Neural cell (in vitro differentiated cells): ENCODE measurements around the gene SV2B. TPM values are rescaled to one million over a fixed set of nuclear protein-coding genes. Genes with fewer than 3 reads are reported as not detected.

Source experiments
- H2AFZ ChIP-seq: fragments of 200-600, 300-800 bp; sonication (generic), shearing (Covaris generic); 2 replicates; pipeline ENCODE4 v1.6.0; 2014; ENCODE audit warnings: low read depth, mild to moderate bottlenecking, antibody characterized with exemption, low read length, moderate library complexity
- H3F3A ChIP-seq: fragments of 200-600 bp; shearing (Covaris generic); 2 replicates; pipeline ENCODE4 v1.6.1; 2016; ENCODE audit warnings: mild to moderate bottlenecking, moderate library complexity, mixed read lengths, antibody characterized with exemption, low read length; ENCODE audit not compliant: insufficient read depth, poor library complexity, severe bottlenecking
- H3K27ac ChIP-seq: fragments of 200-600, 300-800 bp; sonication (generic), shearing (Covaris generic); 2 replicates; pipeline ENCODE4 v1.5.1; 2014; ENCODE audit warnings: mild to moderate bottlenecking, low read length, moderate library complexity
- H3K27me3 ChIP-seq: fragments of 300-800, 200-600 bp; sonication (generic), shearing (Covaris generic); 2 replicates; pipeline ENCODE4 v1.6.0; 2014; ENCODE audit warnings: mild to moderate bottlenecking, low read depth, low read length, moderate library complexity; ENCODE audit not compliant: insufficient read depth
- H3K36me3 ChIP-seq: fragments of 300-800, 200-600 bp; sonication (generic), shearing (Covaris generic); 2 replicates; pipeline ENCODE4 v1.5.1; 2014; ENCODE audit warnings: mild to moderate bottlenecking, antibody characterized with exemption, low read length, moderate library complexity; ENCODE audit not compliant: insufficient read depth
- H3K4me2 ChIP-seq: fragments of 300-800, 200-600 bp; sonication (generic), shearing (Covaris generic); 2 replicates; pipeline ENCODE4 v1.6.0; 2014; ENCODE audit warnings: mild to moderate bottlenecking, low read length
- H3K4me3 ChIP-seq: fragments of 300-800, 200-600 bp; sonication (generic), shearing (Covaris generic); 2 replicates; pipeline ENCODE4 v1.5.1; 2014; ENCODE audit warnings: mild to moderate bottlenecking, low read length, moderate library complexity
- H3K79me2 ChIP-seq: fragments of 200-600 bp; shearing (Covaris generic); replicated peaks from 2 replicates; pipeline ENCODE4 v1.6.0; 2014; ENCODE audit warnings: mild to moderate bottlenecking, low read length, moderate library complexity; ENCODE audit not compliant: insufficient read depth
- H3K9ac ChIP-seq: fragments of 300-800, 200-600 bp; sonication (generic), shearing (Covaris generic); 2 replicates; pipeline ENCODE4 v1.6.1; 2016; ENCODE audit warnings: mild to moderate bottlenecking, low read length, mixed read lengths
- H3K9me2 ChIP-seq: fragments of 200-600 bp; shearing (Covaris generic); 2 replicates; pipeline ENCODE4 v1.6.1; 2016; ENCODE audit warnings: mild to moderate bottlenecking, low read length, mixed read lengths; ENCODE audit not compliant: insufficient read depth
- H3K9me3 ChIP-seq: fragments of 200-600, 300-800 bp; sonication (generic), shearing (Covaris generic); 2 replicates; pipeline ENCODE4 v1.6.1; 2016; ENCODE audit warnings: mild to moderate bottlenecking, mixed run types, low read length, moderate library complexity, mixed read lengths
- H4K20me1 ChIP-seq: fragments of 200-600 bp; shearing (Covaris generic); 2 replicates; pipeline ENCODE4 v1.6.1; 2016; ENCODE audit warnings: mild to moderate bottlenecking, mixed run types; ENCODE audit not compliant: insufficient read depth
- CTCF ChIP-seq: fragments of 450-650 bp; IDR thresholded peaks from 2 replicates; pipeline ENCODE4 v1.5.1; 2014; ENCODE audit warnings: antibody characterized with exemption, mild to moderate bottlenecking, moderate library complexity; ENCODE audit not compliant: poor library complexity, severe bottlenecking
- EP300 ChIP-seq: fragments of 450-650 bp; conservative IDR thresholded peaks from 2 replicates; pipeline ENCODE4 v1.6.1; 2014; ENCODE audit warnings: antibody characterized with exemption, mild to moderate bottlenecking, moderate library complexity; ENCODE audit not compliant: poor library complexity, severe bottlenecking
- EZH2 ChIP-seq: fragments of 200-600, 300-800 bp; shearing (Covaris generic), sonication (generic); IDR thresholded peaks from 2 replicates; pipeline ENCODE4 v1.6.1; 2014; ENCODE audit warnings: antibody characterized with exemption, low read length, borderline replicate concordance, mild to moderate bottlenecking; ENCODE audit not compliant: insufficient read depth, poor library complexity, severe bottlenecking
- MXI1 ChIP-seq: fragments of 450-650 bp; conservative IDR thresholded peaks from 2 replicates; pipeline ENCODE4 v1.6.1; 2014; ENCODE audit warnings: antibody characterized with exemption, mild to moderate bottlenecking; ENCODE audit not compliant: poor library complexity, severe bottlenecking
- POLR2AphosphoS5 ChIP-seq: IDR thresholded peaks from 2 replicates; pipeline ENCODE4 v1.6.1; 2012
- RAD21 ChIP-seq: fragments of 450-650 bp; conservative IDR thresholded peaks from 2 replicates; pipeline ENCODE4 v1.6.1; 2014; ENCODE audit warnings: antibody characterized with exemption, mild to moderate bottlenecking, moderate library complexity
- REST ChIP-seq: IDR thresholded peaks from 2 replicates; pipeline ENCODE4 v1.6.1; 2012; ENCODE audit warnings: borderline replicate concordance
- SMC3 ChIP-seq: fragments of 450-650 bp; conservative IDR thresholded peaks from 2 replicates; pipeline ENCODE4 v1.6.1; 2014; ENCODE audit warnings: antibody characterized with exemption, mild to moderate bottlenecking, moderate library complexity; ENCODE audit not compliant: poor library complexity
- TAF1 ChIP-seq: IDR thresholded peaks from 2 replicates; pipeline ENCODE4 v1.6.1; 2012; ENCODE audit warnings: low read depth
- polyA plus RNA-seq: library from polyadenylated mRNA; depleted of rRNA; stranded (reverse); fragments of >200 nt; gene quantifications from 2 replicates; pipeline ENCODE4 v1.2.3, GENCODE V29; 2014

SV2B gene
- polyA plus RNA-seq, 1 donor from 2014 or later: 0.38 TPM

GRCh38 chr15:91304786-91305185 is 204.7 kb downstream of the SV2B start:
- Histone ChIP-seq H4K20me1 (no peaks in the 10 kb centered on the region), H2AFZ (no peak overlapping the region), H3K9ac (no peak overlapping the region), H3K9me3 (no peaks in the 10 kb centered on the region), H3K4me3 (no peak overlapping the region), H3K4me2 (no peak overlapping the region), H3K27me3 (no peaks in the 10 kb centered on the region), H3K9me2 (no peaks in the 10 kb centered on the region), H3F3A (no peaks in the 10 kb centered on the region), H3K36me3 (no peaks in the 10 kb centered on the region), H3K27ac (no peak overlapping the region), H3K79me2 (no peaks in the 10 kb centered on the region)
- no peak for TF ChIP-seq POLR2AphosphoS5
- no peak for TF ChIP-seq CTCF
- no peak for TF ChIP-seq REST
- TF ChIP-seq MXI1: no peak
- TF ChIP-seq EZH2: no peak
- no peak for TF ChIP-seq TAF1
- TF ChIP-seq EP300: no peak
- no peak for TF ChIP-seq SMC3
- TF ChIP-seq RAD21: no peak

- Histone ChIP-seq H3K27ac (no peak overlapping the region), H3K27me3 (no peaks in the 10 kb centered on the region), H3K79me2 (no peaks in the 10 kb centered on the region), H3K4me2 (no peak overlapping the region), H3K9ac (no peak overlapping the region), H3K4me3 (no peak overlapping the region), H3K36me3 (no peaks in the 10 kb centered on the region), H3K9me3 (no peaks in the 10 kb centered on the region), H4K20me1 (no peaks in the 10 kb centered on the region), H3F3A (no peaks in the 10 kb centered on the region), H2AFZ (no peak overlapping the region), H3K9me2 (no peaks in the 10 kb centered on the region)
- TF ChIP-seq CTCF (no peak), SMC3 (no peak), TAF1 (no peak), RAD21 (no peak), MXI1 (no peak), EZH2 (no peak), REST (no peak), POLR2AphosphoS5 (no peak), EP300 (no peak)
These were observed 206.1 kb downstream of the SV2B start for GRCh38 chr15:91306144-91306543.
